CD14-positive monocyte (primary cell): ENCODE results near the gene ARFGEF3. TPM values are rescaled to one million over a fixed set of nuclear protein-coding genes. Genes with fewer than 3 reads are reported as not detected.

ENCODE experiments used
- DNase-seq, 3 donors: peaks; one replicate each; pipeline ENCODE4 v3.0.0-alpha.2; 2011 to 2022
- H2AFZ ChIP-seq: 2 replicates; pipeline ENCODE4 v1.6.0; 2012; ENCODE audit warnings: mild to moderate bottlenecking, low read depth, low read length, inconsistent platforms; ENCODE audit not compliant: insufficient read depth, poor library complexity, severe bottlenecking
- H3K27ac ChIP-seq, 2 donors: 1 replicate in 1 of 2; 2 replicates in 1 of 2; pipeline ENCODE4 v1.5.1; 2012 to 2013; ENCODE audit warnings: low read length in 2 of 2, control low read depth in 1 of 2, inconsistent platforms in 1 of 2, low read depth in 1 of 2, mild to moderate bottlenecking in 1 of 2
- H3K27me3 ChIP-seq, 2 donors: one replicate each; pipeline versions ENCODE4 v1.6.0 to v1.6.1; 2011 to 2013; ENCODE audit warnings: low read length in 2 of 2; ENCODE audit not compliant: control insufficient read depth in 2 of 2, insufficient read depth in 2 of 2
- H3K36me3 ChIP-seq, 2 donors: replicated peaks in 1 of 2; 1 replicate in 1 of 2; 2 replicates in 1 of 2; pipeline versions ENCODE4 v1.5.1 to v1.6.1; 2012 to 2013; ENCODE audit warnings: low read length in 2 of 2, control low read depth in 1 of 2, inconsistent platforms in 1 of 2, mild to moderate bottlenecking in 1 of 2; ENCODE audit not compliant: insufficient read depth in 2 of 2, control insufficient read depth in 1 of 2
- H3K4me1 ChIP-seq, 2 donors: 1 replicate in 1 of 2; 2 replicates in 1 of 2; pipeline versions ENCODE4 v1.5.1 to v1.6.1; 2012 to 2013; ENCODE audit warnings: low read length in 2 of 2, control low read depth in 1 of 2, inconsistent platforms in 1 of 2, mild to moderate bottlenecking in 1 of 2, moderate library complexity in 1 of 2; ENCODE audit not compliant: insufficient read depth in 2 of 2, control insufficient read depth in 1 of 2
- H3K4me2 ChIP-seq: replicated peaks from 2 replicates; pipeline ENCODE3; 2012; ENCODE audit warnings: low read length, moderate library complexity, mild to moderate bottlenecking; ENCODE audit not compliant: poor library complexity, severe bottlenecking; ENCODE audit errors: extremely low read depth
- H3K4me3 ChIP-seq, 3 experiments: fragments of 200-600 bp in 1 of 3; sonication (generic) in 1 of 3; replicated peaks in 1 of 3; 1 replicate in 2 of 3; 2 replicates in 1 of 3; pipeline ENCODE4 v1.5.1; 2011 to 2013; ENCODE audit warnings: low read length in 3 of 3, mild to moderate bottlenecking in 3 of 3, control low read depth in 2 of 3, low read depth in 2 of 3, inconsistent platforms in 1 of 3, moderate library complexity in 1 of 3
- H3K79me2 ChIP-seq: 2 replicates; pipeline ENCODE4 v1.6.0; 2012; ENCODE audit warnings: mild to moderate bottlenecking, control low read depth, inconsistent platforms, low read length, moderate library complexity; ENCODE audit not compliant: insufficient read depth
- H3K9ac ChIP-seq: 2 replicates; pipeline ENCODE4 v1.6.0; 2017; ENCODE audit warnings: low read length, mild to moderate bottlenecking; ENCODE audit not compliant: insufficient read depth, poor library complexity, severe bottlenecking
- H3K9me3 ChIP-seq, 2 donors: replicated peaks in 1 of 2; 1 replicate in 1 of 2; 2 replicates in 1 of 2; pipeline versions ENCODE4 v1.5.1 to v1.6.1; 2012 to 2013; ENCODE audit warnings: low read length in 2 of 2, control low read depth in 1 of 2; ENCODE audit not compliant: control insufficient read depth in 1 of 2, insufficient read depth in 1 of 2
- H4K20me1 ChIP-seq: 2 replicates; pipeline ENCODE4 v1.6.0; 2012; ENCODE audit warnings: mild to moderate bottlenecking, low read length, control low read depth, moderate library complexity; ENCODE audit not compliant: insufficient read depth
- H3K27ac Mint-ChIP-seq, 7 donors: one replicate each; pipeline ENCODE4 v1.8.0; 2020; ENCODE audit warnings: mild to moderate bottlenecking in 7 of 7, mixed read lengths in 7 of 7, moderate library complexity in 6 of 7, inconsistent platforms in 2 of 7
- H3K27me3 Mint-ChIP-seq, 3 donors: one replicate each; pipeline ENCODE4 v1.8.0; 2021 to 2022; ENCODE audit warnings: low read depth in 3 of 3, mild to moderate bottlenecking in 3 of 3, mixed read lengths in 3 of 3, moderate library complexity in 3 of 3, inconsistent platforms in 1 of 3
- H3K36me3 Mint-ChIP-seq, 2 donors: one replicate each; pipeline ENCODE4 v1.8.0; 2020; ENCODE audit warnings: mixed read lengths in 2 of 2, inconsistent platforms in 1 of 2, mild to moderate bottlenecking in 1 of 2
- H3K4me1 Mint-ChIP-seq: one replicate; pipeline ENCODE4 v1.8.0; 2020; ENCODE audit warnings: mild to moderate bottlenecking, mixed read lengths
- H3K4me3 Mint-ChIP-seq, 2 donors: one replicate each; pipeline ENCODE4 v1.8.0; 2020; ENCODE audit warnings: mild to moderate bottlenecking in 2 of 2, mixed read lengths in 2 of 2, moderate library complexity in 1 of 2
- H3K9me3 Mint-ChIP-seq, 7 donors: one replicate each; pipeline ENCODE4 v1.8.0; 2020 to 2022; ENCODE audit warnings: mixed read lengths in 7 of 7, mild to moderate bottlenecking in 6 of 7, moderate library complexity in 6 of 7, inconsistent platforms in 2 of 7
- WGBS: methylation state at CpG from one replicate; pipeline ENCODE4 v1.1.5; 2013; ENCODE audit warnings: missing lambda C conversion rate; ENCODE audit not compliant: insufficient coverage; 5-methylcytosine and 5-hydroxymethylcytosine counted together
- intact Hi-C, 2 donors: fragments of 100-400 bp; cut with micrococcal nuclease; formaldehyde crosslinking; loops; one replicate each; pipeline versions ENCODE4 v1.15.0 to v1.15.1; 2023
- polyA plus RNA-seq, 3 donors: library from polyadenylated mRNA; depleted of rRNA in 1 of 3; unstranded in 2 of 3; stranded (reverse) in 1 of 3; fragments of 300-500 nt in 2 of 3; fragments of >200 nt in 1 of 3; fragmentation: Illumina TruSeq in 2 of 3; gene quantifications; 1 replicate in 2 of 3; 2 replicates in 1 of 3; pipeline ENCODE4 v1.2.3, GENCODE V29; 2012 to 2021
- TF ChIP-seq, protein P1 (sequence below): fragments of 200-600 bp; IDR thresholded peaks from one replicate; pipeline ENCODE4 v1.8.0; 2022; ENCODE audit warnings: antibody characterized with exemption, mild to moderate bottlenecking

ARFGEF3 gene
- polyA plus RNA-seq, 3 donors = not detected

- no peak overlapping the region for H3K4me3 Mint-ChIP-seq
- Histone ChIP-seq H3K4me3 (no peak overlapping the region), H3K27me3 (no peaks in the 10 kb centered on the region), H4K20me1 (no peaks in the 10 kb centered on the region), H3K4me1 (no peaks in the 10 kb centered on the region), H3K9ac (no peak overlapping the region), H3K9me3 (no peaks in the 10 kb centered on the region), H3K4me2 (no peak overlapping the region), H2AFZ (no peak overlapping the region), H3K79me2 (no peaks in the 10 kb centered on the region), H3K36me3 (no peaks in the 10 kb centered on the region), H3K27ac (no peak overlapping the region)
- peaks cover 0 to 4% (median 3%) of the 10 kb centered on the region in 3 donors for H3K27me3 Mint-ChIP-seq
- H3K27ac Mint-ChIP-seq = no peak overlapping the region
- H3K36me3 Mint-ChIP-seq = no peaks in the 10 kb centered on the region
- DNase-seq = no peak
- H3K4me1 Mint-ChIP-seq = no peaks in the 10 kb centered on the region
- WGBS = no CpG with 5 or more reads among the region's 2 CpGs
- intact Hi-C loops = no loop called here
- no peaks in the 10 kb centered on the region for H3K9me3 Mint-ChIP-seq
- TF ChIP-seq, protein P1, sequence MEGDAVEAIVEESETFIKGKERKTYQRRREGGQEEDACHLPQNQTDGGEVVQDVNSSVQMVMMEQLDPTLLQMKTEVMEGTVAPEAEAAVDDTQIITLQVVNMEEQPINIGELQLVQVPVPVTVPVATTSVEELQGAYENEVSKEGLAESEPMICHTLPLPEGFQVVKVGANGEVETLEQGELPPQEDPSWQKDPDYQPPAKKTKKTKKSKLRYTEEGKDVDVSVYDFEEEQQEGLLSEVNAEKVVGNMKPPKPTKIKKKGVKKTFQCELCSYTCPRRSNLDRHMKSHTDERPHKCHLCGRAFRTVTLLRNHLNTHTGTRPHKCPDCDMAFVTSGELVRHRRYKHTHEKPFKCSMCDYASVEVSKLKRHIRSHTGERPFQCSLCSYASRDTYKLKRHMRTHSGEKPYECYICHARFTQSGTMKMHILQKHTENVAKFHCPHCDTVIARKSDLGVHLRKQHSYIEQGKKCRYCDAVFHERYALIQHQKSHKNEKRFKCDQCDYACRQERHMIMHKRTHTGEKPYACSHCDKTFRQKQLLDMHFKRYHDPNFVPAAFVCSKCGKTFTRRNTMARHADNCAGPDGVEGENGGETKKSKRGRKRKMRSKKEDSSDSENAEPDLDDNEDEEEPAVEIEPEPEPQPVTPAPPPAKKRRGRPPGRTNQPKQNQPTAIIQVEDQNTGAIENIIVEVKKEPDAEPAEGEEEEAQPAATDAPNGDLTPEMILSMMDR = no peak
Observed at GRCh38 chr6:138302554-138302953, 140.8 kb downstream of the ARFGEF3 start.

- no peaks in the 10 kb centered on the region for H4K20me1 ChIP-seq
- intact Hi-C loops = no loop called here
- no peaks in the 10 kb centered on the region for H3K27me3 ChIP-seq
- H3K4me1 ChIP-seq = no peaks in the 10 kb centered on the region
- no peak overlapping the region for H3K9ac ChIP-seq
- H3K9me3 ChIP-seq = no peaks in the 10 kb centered on the region
- Mint-ChIP-seq H3K27me3 (peaks cover 0 to 4% (median 0%) of the 10 kb centered on the region in 3 donors), H3K4me1 (no peaks in the 10 kb centered on the region), H3K9me3 (no peaks in the 10 kb centered on the region), H3K4me3 (no peak overlapping the region), H3K27ac (no peak overlapping the region), H3K36me3 (no peaks in the 10 kb centered on the region)
- no peaks in the 10 kb centered on the region for H3K79me2 ChIP-seq
- WGBS = no CpG with 5 or more reads among the region's 1 CpG
- no peaks in the 10 kb centered on the region for H3K36me3 ChIP-seq
- no peak overlapping the region for H3K4me3 ChIP-seq
- no peak for DNase-seq
- H3K27ac ChIP-seq = no peak overlapping the region
- H2AFZ ChIP-seq = no peak overlapping the region
- TF ChIP-seq, protein P1 = no peak
- H3K4me2 ChIP-seq = no peak overlapping the region
Observed at GRCh38 chr6:138307352-138307751, 145.6 kb downstream of the ARFGEF3 start.
